ENCODE measurements around the gene ZNF823.

ZNF823 gene

DNA sequence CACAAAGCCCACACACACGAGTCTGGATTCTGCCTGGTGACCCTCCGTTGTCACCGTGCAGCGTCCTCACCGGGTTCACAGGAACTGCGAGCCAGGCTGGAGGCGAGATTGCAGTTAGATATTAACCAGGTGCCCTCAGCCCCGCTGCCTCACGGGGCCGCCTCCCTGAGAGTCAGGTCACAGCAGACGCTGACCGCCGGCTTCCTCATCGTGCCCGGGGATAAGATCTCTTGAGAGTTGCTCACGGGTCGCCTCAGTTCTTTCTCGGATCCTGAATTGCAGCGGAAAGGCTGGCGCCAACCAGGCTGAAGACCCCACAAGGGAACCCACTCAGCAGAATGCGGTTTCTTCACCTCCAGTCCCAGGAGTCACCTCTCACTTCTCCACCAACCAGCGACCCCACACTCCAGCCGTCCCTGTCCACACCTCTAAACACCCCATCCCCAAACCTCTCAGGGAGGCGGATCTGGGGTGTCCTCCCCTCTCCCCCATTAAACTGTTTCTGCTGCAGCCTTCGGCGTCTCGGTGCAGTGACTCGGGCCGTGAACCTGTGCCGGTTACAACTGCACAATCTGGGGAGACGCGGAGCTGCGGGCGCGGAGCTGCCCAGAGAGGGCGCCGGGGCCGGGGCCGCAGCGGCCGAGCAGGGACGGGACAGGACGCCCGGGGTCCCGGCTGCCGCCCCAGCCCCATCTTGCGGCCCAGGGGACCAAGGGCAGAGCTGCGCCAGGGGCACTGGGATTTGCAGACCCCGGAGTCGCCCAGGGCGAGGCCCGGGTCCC lies 591 bp downstream of the ZNF823 start:
- Histone ChIP-seq H3K4me3 (ENCODE audit: low read depth, low read length) (peak overlapping the region; percentile 95), H3K27me3 (ENCODE audit: insufficient read depth, low read length) (no peaks in the 10 kb centered on the region), H2AFZ (ENCODE audit: low read length, unreplicated experiment) (peak overlapping the region; percentile 75), H3K4me1 (ENCODE audit: control insufficient read depth, insufficient read depth, low read length, unreplicated experiment) (peaks cover 8% of the 10 kb centered on the region), H3K79me2 (ENCODE audit: control insufficient read depth, insufficient read depth, low read length, unreplicated experiment) (peaks cover 14% of the 10 kb centered on the region), H3K36me3 (ENCODE audit: insufficient read depth, low read length) (no peaks in the 10 kb centered on the region), H3K27ac (ENCODE audit: low read depth, low read length) (no peak overlapping the region)

DNA sequence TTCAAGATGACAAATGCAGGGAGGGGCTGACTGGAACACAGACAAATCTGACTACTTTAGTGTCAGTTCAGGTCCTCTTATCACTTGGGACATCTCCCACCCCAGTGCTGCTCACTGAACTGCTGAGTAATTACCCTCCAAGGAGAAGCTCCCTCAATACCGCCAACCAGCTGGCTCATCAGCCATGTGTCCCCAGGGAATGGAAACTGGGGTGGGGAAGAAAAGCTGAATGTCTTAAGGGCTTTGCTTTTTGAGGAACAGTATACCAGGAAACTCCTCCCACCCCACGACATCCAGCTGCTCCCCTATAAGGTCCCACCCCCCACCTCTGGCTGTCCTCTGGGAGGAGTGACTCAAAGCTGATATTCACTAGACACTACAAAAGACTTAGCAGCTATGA lies 2.0 kb downstream of the ZNF823 start:
- no peak overlapping the region for H3K27ac ChIP-seq (ENCODE audit: low read depth, low read length)
- H3K79me2 ChIP-seq (ENCODE audit: control insufficient read depth, insufficient read depth, low read length, unreplicated experiment), result peaks cover 14% of the 10 kb centered on the region
- H3K4me3 ChIP-seq (ENCODE audit: low read depth, low read length), result peak overlapping the region; percentile 3; the same call in 1 of the 2 replicates

DNA sequence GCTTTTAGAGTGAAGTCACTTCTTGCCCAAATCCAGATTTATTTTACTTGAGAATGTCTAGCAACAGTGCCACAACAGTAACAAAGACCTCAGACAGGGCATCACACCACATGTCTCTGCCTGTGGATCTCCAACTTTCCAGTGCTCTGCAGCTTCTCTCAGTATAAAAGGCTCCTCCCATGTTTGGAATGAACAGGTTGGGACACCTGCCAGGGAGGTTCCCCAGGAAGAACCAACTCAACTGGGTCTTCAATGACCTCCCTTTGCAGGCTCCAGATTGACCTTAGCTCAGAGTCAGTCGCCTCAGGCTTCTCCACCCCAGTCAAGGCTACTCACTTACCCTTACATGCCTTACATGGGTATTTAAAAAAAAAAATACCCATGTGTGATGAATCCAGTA lies 3.4 kb downstream of the ZNF823 start:
- Histone ChIP-seq H3K4me1 (ENCODE audit: control insufficient read depth, insufficient read depth, low read length, unreplicated experiment) (peaks cover 12% of the 10 kb centered on the region), H3K27ac (ENCODE audit: low read depth, low read length) (no peak overlapping the region), H3K27me3 (ENCODE audit: insufficient read depth, low read length) (no peaks in the 10 kb centered on the region), H2AFZ (ENCODE audit: low read length, unreplicated experiment) (no peak overlapping the region), H3K4me3 (ENCODE audit: low read depth, low read length) (no peak overlapping the region), H3K36me3 (ENCODE audit: insufficient read depth, low read length) (peaks cover 3% of the 10 kb centered on the region; the same call in 1 of the 2 replicates), H3K79me2 (ENCODE audit: control insufficient read depth, insufficient read depth, low read length, unreplicated experiment) (peaks cover 14% of the 10 kb centered on the region)

More for the DNA sequence above, 2.0 kb downstream of the ZNF823 start:
- H2AFZ ChIP-seq (ENCODE audit: low read length, unreplicated experiment), result no peak overlapping the region
- H3K36me3 ChIP-seq (ENCODE audit: insufficient read depth, low read length), result no peaks in the 10 kb centered on the region
- H3K27me3 ChIP-seq (ENCODE audit: insufficient read depth, low read length), result no peaks in the 10 kb centered on the region
- H3K4me1 ChIP-seq (ENCODE audit: control insufficient read depth, insufficient read depth, low read length, unreplicated experiment), result peaks cover 12% of the 10 kb centered on the region

DNA sequence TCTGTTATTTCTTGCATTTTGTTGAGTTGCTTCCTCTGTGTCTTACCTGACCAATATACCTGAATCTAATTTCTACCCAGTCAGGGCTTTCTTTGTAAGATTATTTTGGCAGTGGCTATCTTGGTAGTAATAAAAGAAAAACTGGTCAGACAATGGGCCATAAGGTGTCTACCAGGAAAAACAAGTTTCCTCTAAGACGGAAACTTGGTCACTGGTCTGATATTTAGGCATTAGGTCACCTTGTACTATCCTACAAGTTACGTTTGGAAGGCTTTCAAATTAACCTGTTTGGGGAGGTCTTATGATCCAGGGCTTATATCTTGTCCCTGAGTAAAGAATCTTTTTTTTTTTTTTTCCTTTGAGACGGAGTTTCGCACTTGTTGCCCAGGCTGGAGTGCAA lies 9.2 kb downstream of the ZNF823 start:
- Histone ChIP-seq H3K27ac (ENCODE audit: low read depth, low read length) (no peak overlapping the region), H3K79me2 (ENCODE audit: control insufficient read depth, insufficient read depth, low read length, unreplicated experiment) (peaks cover 2% of the 10 kb centered on the region), H3K4me1 (ENCODE audit: control insufficient read depth, insufficient read depth, low read length, unreplicated experiment) (peaks cover 5% of the 10 kb centered on the region), H3K4me3 (ENCODE audit: low read depth, low read length) (no peak overlapping the region), H3K27me3 (ENCODE audit: insufficient read depth, low read length) (no peaks in the 10 kb centered on the region), H2AFZ (ENCODE audit: low read length, unreplicated experiment) (no peak overlapping the region), H3K36me3 (ENCODE audit: insufficient read depth, low read length) (peaks cover 14% of the 10 kb centered on the region)

DNA sequence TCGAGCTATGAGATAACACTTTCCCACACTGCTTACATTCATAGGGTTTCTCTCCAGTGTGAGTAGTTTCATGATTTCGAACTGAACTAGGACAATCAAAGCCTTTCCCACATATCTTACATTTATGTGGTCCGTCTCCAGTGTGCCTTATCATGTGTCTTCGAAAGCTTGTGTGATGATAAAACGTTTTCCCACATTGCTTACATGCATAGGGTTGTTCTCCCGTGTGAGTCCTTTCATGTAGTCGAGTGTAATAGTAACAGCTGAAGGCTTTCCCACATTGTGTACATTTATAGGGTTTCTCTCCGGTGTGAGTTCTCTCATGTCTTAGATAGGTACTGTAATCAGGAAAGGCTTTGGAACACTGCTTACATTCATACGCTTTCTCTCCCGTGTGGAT lies 16.3 kb downstream of the ZNF823 start:
- Histone ChIP-seq H3K4me3 (ENCODE audit: low read depth, low read length) (no peak overlapping the region), H2AFZ (ENCODE audit: low read length, unreplicated experiment) (no peak overlapping the region), H3K79me2 (ENCODE audit: control insufficient read depth, insufficient read depth, low read length, unreplicated experiment) (no peaks in the 10 kb centered on the region), H3K4me1 (ENCODE audit: control insufficient read depth, insufficient read depth, low read length, unreplicated experiment) (no peaks in the 10 kb centered on the region), H3K36me3 (ENCODE audit: insufficient read depth, low read length) (peaks cover 40% of the 10 kb centered on the region), H3K27ac (ENCODE audit: low read depth, low read length) (no peak overlapping the region), H3K27me3 (ENCODE audit: insufficient read depth, low read length) (no peaks in the 10 kb centered on the region)

DNA sequence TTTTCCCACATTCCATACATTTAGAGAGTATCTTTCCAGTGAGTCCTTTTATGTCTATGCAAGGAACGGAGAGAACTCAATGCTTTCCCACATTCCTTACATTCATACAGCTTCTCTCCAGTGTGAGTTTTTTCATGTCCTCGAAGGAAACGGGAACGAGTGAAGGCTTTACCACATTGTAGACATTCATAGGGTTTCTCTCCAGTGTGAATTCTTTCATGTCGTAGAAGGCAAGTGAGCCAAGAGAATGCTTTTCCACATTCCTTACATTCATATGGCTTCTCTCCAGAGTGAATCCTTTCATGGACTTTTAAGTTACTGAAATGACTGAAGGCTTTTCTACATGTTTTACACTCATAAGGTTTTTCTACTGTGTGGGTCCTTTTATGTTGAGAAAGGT lies 17.1 kb downstream of the ZNF823 start:
- Histone ChIP-seq H3K4me3 (ENCODE audit: low read depth, low read length) (no peak overlapping the region), H3K79me2 (ENCODE audit: control insufficient read depth, insufficient read depth, low read length, unreplicated experiment) (no peaks in the 10 kb centered on the region), H3K27ac (ENCODE audit: low read depth, low read length) (no peak overlapping the region), H3K27me3 (ENCODE audit: insufficient read depth, low read length) (no peaks in the 10 kb centered on the region), H3K36me3 (ENCODE audit: insufficient read depth, low read length) (peaks cover 40% of the 10 kb centered on the region), H3K4me1 (ENCODE audit: control insufficient read depth, insufficient read depth, low read length, unreplicated experiment) (no peaks in the 10 kb centered on the region), H2AFZ (ENCODE audit: low read length, unreplicated experiment) (no peak overlapping the region)

DNA sequence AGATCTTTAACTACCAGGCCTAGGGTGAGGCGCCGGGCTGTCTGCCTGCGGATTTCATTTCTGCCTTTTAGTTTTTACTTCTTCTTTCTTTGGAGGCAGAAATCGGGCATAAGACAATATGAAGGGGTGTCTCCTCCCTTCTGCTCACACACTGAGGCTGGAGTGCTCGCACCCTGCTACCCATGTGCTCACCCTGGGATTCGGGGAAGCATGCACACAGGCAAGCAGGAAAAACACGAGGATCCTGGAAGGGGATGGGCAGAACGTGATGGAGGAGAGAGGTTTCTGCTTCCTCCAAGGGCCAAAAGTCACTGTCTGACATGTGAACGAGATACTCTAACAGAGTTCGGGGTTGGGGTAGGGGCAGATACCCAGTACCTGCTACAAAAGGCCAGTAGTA lies 28.4 kb downstream of the ZNF823 start:
- H3K4me1 ChIP-seq (ENCODE audit: control insufficient read depth, insufficient read depth, low read length, unreplicated experiment), result no peaks in the 10 kb centered on the region
- no peaks in the 10 kb centered on the region for H3K27me3 ChIP-seq (ENCODE audit: insufficient read depth, low read length)
- no peak overlapping the region for H2AFZ ChIP-seq (ENCODE audit: low read length, unreplicated experiment)
- H3K27ac ChIP-seq (ENCODE audit: low read depth, low read length), result no peak overlapping the region
- no peaks in the 10 kb centered on the region for H3K79me2 ChIP-seq (ENCODE audit: control insufficient read depth, insufficient read depth, low read length, unreplicated experiment)
- no peak overlapping the region for H3K4me3 ChIP-seq (ENCODE audit: low read depth, low read length)
- H3K36me3 ChIP-seq (ENCODE audit: insufficient read depth, low read length), result no peaks in the 10 kb centered on the region

DNA sequence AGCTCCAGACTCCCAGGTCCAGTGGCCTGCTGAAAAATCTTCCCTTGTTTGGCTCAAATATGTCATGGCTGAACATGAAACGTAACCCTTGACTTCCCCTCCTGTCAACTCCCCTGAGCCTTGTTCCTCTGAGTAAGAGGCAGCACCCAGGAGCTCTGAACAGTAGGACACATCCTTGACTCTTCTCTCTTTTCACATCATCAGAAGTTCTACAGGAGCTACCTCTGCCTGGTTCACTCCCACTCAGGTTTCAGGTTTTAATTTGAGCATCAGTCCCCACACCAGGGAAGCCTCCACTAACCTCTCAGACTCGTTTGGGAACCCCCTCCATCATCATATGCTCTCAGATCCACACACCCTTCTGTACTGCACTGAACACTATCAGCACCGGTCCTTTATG lies 30.3 kb downstream of the ZNF823 start:
- Histone ChIP-seq H3K27ac (ENCODE audit: low read depth, low read length) (no peak overlapping the region), H3K27me3 (ENCODE audit: insufficient read depth, low read length) (no peaks in the 10 kb centered on the region), H3K4me1 (ENCODE audit: control insufficient read depth, insufficient read depth, low read length, unreplicated experiment) (no peaks in the 10 kb centered on the region), H3K4me3 (ENCODE audit: low read depth, low read length) (no peak overlapping the region), H3K79me2 (ENCODE audit: control insufficient read depth, insufficient read depth, low read length, unreplicated experiment) (no peaks in the 10 kb centered on the region), H3K36me3 (ENCODE audit: insufficient read depth, low read length) (no peaks in the 10 kb centered on the region), H2AFZ (ENCODE audit: low read length, unreplicated experiment) (no peak overlapping the region)

DNA sequence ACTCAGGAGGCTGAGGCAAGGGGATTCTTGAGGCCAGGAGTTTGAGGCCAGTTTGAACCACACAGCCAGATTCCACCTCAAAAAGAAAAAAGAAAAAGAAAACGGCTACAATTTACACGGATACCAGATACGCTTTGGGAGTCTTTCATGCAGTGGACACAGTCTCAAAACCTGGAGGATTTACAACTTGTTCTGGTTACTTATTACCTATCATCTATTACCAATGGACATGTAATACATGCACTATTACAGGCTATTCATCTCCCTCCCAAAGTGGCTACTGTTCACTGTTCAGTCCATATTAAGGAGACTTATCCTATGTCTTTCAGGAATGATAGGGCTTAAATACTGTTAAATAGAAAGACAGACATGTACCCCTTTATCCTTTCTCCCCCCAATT lies 33.3 kb downstream of the ZNF823 start:
- no peaks in the 10 kb centered on the region for H3K4me1 ChIP-seq (ENCODE audit: control insufficient read depth, insufficient read depth, low read length, unreplicated experiment)

DNA sequence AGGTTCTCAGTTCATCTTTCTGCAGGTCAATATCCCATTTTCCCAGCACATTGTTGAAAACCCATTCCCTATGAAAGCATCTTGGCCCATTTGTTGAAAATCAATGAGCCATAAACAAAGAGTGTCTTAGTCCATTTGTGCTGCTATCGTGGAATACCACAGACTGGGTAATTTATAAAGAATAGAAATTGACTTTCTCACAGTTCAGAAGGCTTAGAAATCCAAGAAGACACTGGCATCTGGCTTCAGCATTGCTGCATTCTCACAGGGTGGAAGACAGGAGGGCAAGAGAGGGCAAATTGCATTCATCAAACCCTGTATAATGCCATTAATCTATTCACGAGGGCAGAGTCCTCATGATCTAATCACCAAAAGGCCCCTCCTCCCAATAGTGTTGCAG lies 34.1 kb downstream of the ZNF823 start:
- Histone ChIP-seq H3K27ac (ENCODE audit: low read depth, low read length) (no peak overlapping the region), H3K79me2 (ENCODE audit: control insufficient read depth, insufficient read depth, low read length, unreplicated experiment) (no peaks in the 10 kb centered on the region), H3K36me3 (ENCODE audit: insufficient read depth, low read length) (no peaks in the 10 kb centered on the region)

More for the DNA sequence above, 33.3 kb downstream of the ZNF823 start:
- Histone ChIP-seq H3K4me3 (ENCODE audit: low read depth, low read length) (no peak overlapping the region), H3K27ac (ENCODE audit: low read depth, low read length) (no peak overlapping the region), H3K27me3 (ENCODE audit: insufficient read depth, low read length) (no peaks in the 10 kb centered on the region), H2AFZ (ENCODE audit: low read length, unreplicated experiment) (no peak overlapping the region), H3K79me2 (ENCODE audit: control insufficient read depth, insufficient read depth, low read length, unreplicated experiment) (no peaks in the 10 kb centered on the region), H3K36me3 (ENCODE audit: insufficient read depth, low read length) (no peaks in the 10 kb centered on the region)

More for the DNA sequence above, 34.1 kb downstream of the ZNF823 start:
- no peak overlapping the region for H3K4me3 ChIP-seq (ENCODE audit: low read depth, low read length)
- no peak overlapping the region for H2AFZ ChIP-seq (ENCODE audit: low read length, unreplicated experiment)
- H3K4me1 ChIP-seq (ENCODE audit: control insufficient read depth, insufficient read depth, low read length, unreplicated experiment), result no peaks in the 10 kb centered on the region
- no peaks in the 10 kb centered on the region for H3K27me3 ChIP-seq (ENCODE audit: insufficient read depth, low read length)
